A172 (cell line): ENCODE measurements around the gene TRIM60. TPM values are rescaled to one million over a fixed set of nuclear protein-coding genes. Genes with fewer than 3 reads are reported as not detected.
"Not testable (repeated sequence)": the region's sequence is repeated elsewhere in the genome, so short reads cannot be mapped to it uniquely, and the experiment has no call there.

ENCODE experiments used
- DNase-seq: peaks from one replicate; pipeline ENCODE4 v3.0.0-alpha.2; 2015; ENCODE audit warnings: low spot score
- total RNA-seq: library from RNA; depleted of rRNA; stranded (reverse); fragments of >200 nt; shearing (Covaris generic); gene quantifications from 2 replicates; pipeline ENCODE4 v1.2.3, GENCODE V29; 2014; rRNA removed

TRIM60 gene
- total RNA-seq, 1 experiment from 2014 or later = not detected

DNA sequence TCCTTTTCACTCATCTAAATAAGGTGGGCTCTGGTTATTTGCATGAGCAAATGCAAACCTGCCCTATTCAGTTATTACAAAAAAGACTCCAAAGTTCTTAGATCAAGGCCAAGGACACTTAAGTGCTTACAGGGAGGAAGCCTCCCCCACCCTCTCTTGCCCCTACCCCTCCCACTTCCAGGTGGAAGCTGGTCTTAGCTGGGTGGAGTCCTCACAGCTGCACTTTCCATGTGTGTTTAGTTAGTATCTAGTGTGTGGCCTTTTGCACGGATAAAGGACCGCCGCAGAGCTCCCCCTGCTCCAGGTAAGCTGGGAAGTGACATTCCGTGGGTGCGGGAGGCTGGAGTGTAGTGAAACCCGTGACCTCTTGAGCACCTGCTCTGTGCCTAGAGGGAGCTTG lies 21.8 kb downstream of the TRIM60 start, which contains the start of gene TRIM75:
Gene TRIM75, plus strand, starts transcription at position 222 of the 400 bp plus-strand sequence. CDS start 5,282 bp downstream, outside the sequence.
- DNase-seq = no peak

DNA sequence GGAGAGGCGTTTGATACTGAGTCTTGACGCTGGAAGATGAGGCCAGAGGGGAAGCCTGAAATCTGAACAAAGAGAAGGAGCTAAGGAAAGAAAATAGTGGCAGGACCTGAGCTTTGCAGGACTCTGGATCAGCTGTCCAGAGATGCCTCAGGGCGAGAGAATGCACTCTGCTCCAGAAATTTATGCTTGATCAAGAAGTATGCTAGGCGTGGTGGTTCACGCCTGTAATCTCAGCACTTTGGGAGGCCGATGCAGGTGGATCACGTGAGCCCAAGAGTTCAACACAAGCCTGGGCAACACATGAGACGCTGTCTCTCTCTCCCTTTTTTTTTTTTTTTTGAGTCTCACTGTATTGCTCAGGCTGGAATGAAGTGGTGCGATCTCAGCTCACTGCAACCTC lies 23.8 kb downstream of the TRIM60 start:
- DNase-seq = no peak

DNA sequence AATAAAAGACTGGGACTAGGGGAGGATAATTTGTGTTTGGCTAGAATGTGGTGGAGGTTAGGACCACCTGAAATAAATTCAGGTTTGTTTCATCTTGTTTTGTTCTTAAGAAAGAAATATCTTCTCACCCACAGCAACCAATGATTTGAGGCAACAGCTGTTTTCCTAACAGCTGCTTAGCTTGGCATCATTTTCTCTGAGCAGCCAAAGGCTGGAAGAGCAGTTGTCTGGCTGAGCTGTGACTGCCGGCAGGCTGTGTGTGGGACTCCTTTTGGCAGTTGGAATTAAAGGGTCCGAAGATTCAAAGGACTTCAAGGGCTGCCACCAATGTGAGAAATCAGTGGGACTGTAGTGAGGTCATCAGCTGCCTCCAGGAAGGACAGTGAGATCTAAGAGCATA lies 26.9 kb downstream of the TRIM60 start:
- DNase-seq = no peak

DNA sequence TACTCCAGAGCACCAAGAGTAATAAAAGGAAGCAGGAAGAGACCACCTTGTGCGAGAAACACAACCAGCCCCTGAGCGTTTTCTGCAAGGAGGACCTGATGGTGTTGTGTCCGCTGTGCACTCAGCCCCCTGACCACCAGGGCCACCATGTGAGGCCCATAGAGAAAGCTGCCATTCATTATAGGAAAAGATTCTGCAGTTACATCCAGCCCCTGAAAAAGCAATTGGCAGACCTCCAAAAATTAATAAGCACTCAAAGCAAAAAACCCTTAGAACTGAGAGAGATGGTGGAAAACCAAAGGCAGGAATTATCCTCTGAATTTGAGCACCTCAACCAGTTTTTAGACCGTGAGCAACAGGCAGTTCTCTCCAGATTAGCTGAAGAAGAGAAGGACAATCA lies 27.6 kb downstream of the TRIM60 start:
- no peak for DNase-seq

DNA sequence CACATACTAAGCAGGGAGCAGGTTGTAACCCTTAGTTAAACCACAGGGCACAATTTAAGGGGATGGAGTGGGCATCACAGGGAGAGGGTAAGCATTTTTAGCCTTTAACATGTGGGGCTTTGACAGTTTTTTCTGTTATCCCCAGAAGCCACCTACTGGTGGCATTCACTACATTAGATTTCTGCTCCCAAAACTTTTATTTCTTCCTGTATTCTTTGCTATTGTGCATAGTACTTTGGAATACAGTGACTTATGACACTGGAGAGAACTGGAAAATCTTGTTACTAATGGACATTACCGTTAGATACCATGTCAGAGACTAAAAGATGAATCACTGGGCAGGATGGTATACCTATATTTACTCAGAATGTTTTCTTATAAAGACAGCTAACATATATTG lies 29.1 kb downstream of the TRIM60 start:
- no peak for DNase-seq

DNA sequence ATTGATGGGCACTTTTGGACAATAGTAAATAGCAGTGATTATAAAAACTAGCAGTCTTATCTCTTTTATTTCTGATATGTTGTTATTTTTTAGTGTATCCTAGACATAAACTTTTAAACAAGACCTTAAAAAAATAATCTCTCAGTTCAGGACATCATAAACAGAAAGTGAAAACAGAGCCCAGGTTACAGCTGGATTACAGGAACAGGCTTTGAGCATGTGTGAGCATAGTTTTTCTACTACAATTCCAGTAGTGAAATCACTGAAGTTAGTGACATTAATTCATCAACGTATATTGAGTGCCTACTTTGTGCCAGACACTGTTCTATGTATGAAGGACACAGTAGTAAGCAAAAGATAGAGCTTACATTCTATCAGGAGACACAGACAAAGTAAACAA lies 38.8 kb downstream of the TRIM60 start:
- no peak for DNase-seq

DNA sequence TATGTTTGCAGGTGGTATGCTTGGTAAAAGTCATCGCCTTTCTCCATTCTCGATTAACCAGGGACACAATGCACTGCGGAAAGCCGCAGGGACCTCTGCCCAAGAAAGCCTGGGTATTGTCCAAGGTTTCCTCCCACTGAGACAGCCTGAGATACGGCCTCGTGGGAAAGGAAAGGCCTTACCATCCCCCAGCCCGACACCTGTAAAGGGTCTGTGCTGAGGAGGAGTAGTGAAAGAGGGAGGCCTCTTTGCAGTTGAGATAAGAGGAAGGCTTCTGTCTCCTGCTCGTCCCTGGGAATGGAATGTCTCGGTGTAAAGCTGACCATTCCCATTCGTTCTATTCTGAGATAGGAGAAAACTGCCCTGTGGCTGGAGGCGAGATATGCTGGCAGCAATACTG lies 41.5 kb downstream of the TRIM60 start:
- not testable (repeated sequence) for DNase-seq

DNA sequence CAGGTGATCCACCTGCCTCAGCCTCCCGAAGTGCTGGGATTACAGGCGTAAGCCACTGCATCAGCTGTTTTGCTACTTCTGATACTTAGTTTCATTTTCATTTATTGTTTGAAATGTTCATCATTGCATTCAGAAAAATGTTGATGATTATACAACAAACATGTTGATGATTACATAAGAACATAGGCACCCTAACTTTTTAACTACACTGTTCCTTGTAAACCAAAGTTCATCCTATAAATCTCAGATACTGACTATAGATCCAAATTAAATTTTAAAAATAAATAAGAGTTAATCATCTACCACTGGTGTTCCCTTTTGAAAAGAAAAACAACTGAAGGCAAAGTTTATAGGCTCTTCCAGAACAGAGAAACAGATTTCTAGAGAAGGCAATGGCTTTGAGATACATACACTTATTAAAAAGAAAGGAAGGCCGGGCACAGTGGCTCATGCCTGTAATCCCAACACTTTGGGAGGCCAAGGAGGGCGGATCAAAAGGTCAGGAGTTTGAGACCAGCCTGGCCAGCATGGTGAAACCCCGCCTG lies 45.3 kb downstream of the TRIM60 start:
- no peak for DNase-seq

DNA sequence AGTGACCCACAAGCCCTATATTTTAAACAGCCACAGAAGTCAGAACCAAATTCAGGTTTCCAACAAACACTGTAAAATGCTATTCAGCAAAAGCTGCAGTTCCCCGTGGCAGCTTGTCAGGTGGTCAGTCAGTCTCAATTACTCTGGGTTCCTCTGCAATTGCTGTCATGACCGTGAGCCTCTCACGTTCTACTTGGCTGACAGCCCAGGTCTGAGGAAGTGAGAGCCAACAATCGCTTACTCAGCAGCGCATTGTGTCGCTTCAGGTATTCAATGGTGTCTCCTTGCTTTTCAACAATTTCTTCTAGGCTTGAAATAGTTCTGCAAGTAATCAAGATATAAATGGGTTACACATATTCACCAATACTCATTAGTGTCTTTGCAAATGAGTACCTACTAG lies 47.7 kb downstream of the TRIM60 start:
- no peak for DNase-seq

DNA sequence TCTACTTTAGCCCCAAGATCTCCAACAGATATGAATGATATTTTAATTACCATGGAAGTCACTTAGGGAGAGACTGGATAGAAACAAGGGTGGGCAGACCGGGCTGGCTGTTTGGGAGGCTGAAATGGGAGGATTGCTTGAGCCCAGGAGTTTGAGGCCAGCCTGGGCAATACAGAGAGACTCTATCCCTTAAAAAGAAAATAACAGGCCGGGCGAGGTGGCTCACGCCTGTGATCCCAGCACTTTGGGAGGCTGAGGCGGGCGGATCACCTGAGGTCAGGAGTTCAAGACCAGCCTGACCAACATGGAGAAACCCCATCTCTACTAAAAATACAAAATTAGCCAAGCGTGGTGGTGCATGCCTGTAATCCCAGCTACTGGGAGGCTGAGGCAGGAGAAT lies 53.0 kb downstream of the TRIM60 start:
- DNase-seq = not testable (repeated sequence)

DNA sequence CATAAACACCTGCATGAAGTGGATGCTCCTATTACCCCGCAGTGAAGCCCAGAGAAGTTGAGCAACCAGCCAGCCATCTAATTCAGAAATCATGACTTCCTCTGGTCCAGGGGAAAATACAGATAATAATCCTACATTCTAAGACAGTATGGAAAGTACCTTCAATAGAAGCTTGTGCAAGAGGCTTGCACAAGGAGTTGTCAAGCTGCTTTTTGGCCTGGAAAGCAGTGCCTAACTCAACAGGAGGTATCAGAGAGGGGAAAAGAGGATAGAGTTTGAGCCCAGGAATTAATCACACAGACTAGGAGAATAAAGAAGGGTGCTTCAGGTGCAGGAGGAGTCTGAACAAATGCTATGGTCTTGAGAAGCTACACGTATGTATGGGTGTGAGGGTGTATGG lies 54.1 kb downstream of the TRIM60 start:
- no peak for DNase-seq

DNA sequence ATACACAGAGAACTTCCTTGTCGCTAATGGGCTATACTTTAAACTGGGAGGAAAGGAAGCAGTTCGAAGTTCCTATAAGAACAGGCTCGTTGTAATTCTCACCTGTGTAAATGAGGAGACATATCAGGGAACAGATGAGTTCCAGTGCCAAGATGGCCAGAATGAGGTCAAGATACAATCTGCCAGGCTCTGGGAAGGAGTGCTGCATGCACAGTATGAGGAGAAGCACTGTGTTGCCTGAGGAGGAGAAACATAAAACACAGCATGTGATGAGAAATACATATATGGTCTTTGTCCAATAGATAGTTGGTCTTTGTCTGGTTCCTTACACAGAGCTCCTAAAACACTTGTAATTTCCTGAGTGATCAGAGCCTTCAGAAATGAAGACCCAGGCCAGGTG lies 56.6 kb downstream of the TRIM60 start:
- DNase-seq = no peak

Other genes starting within 250 kb of the TRIM60 start
- not detected in 2 replicates for gene APELA, start 154.8 kb upstream of the TRIM60 start, total RNA-seq
- not detected in 2 replicates for gene TRIM61, start 54.3 kb upstream of the TRIM60 start, total RNA-seq
- not detected in 2 replicates for gene TRIM75, start 21.9 kb downstream of the TRIM60 start, total RNA-seq
- gene TMEM192, start 80.9 kb downstream of the TRIM60 start, total RNA-seq = 20.2 and 24.8 TPM in 2 replicates
- 18.3 and 21.1 TPM in 2 replicates for gene KLHL2, start 175.6 kb downstream of the TRIM60 start, total RNA-seq